Adipocyte (in vitro differentiated cells): Measurements from ENCODE around the gene DPM1.

Experiments
- DNase-seq: peaks from one replicate; pipeline ENCODE4 v3.0.0-alpha.2; 2015; ENCODE audit warnings: low read depth
- H3K27me3 ChIP-seq: replicated peaks from 2 replicates; pipeline ENCODE4 v1.7.0; 2013; ENCODE audit warnings: mild to moderate bottlenecking, low read length, moderate library complexity; ENCODE audit not compliant: control insufficient read depth, insufficient read depth
- H3K36me3 ChIP-seq: 2 replicates; pipeline ENCODE4 v1.7.0; 2013; ENCODE audit warnings: low read length, mild to moderate bottlenecking, moderate library complexity; ENCODE audit not compliant: control insufficient read depth, insufficient read depth, severe bottlenecking
- H3K4me1 ChIP-seq: 2 replicates; pipeline ENCODE4 v1.7.0; 2013; ENCODE audit warnings: mild to moderate bottlenecking, low read length, moderate library complexity; ENCODE audit not compliant: control insufficient read depth, insufficient read depth
- H3K4me3 ChIP-seq: 2 replicates; pipeline ENCODE4 v1.7.0; 2013; ENCODE audit warnings: mild to moderate bottlenecking, low read length, moderate library complexity
- H3K9ac ChIP-seq: 2 replicates; pipeline ENCODE4 v1.7.0; 2013; ENCODE audit warnings: mild to moderate bottlenecking, low read length, moderate library complexity
- H3K9me3 ChIP-seq: 2 replicates; pipeline ENCODE4 v1.7.0; 2013; ENCODE audit warnings: mild to moderate bottlenecking, low read length, moderate library complexity; ENCODE audit not compliant: control insufficient read depth

DPM1 gene

DNA sequence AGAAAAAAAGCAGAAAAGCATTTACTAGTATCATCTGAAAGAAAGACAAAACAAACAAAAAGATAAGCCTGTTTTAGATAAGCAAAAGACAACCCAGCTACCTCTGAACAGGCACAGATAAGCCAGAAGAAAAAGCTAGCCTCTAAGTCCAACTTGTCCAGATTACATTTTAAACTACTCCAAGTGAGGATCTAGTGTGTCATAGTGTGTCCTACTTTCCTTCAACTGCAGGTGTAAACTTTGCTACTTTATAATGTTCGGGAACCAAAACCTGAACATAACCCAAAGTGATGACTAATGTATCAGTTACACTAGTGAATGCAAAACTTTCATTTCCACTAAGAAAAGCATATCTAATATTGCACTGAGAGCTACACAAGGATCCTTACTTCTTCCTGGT lies 46.6 kb downstream of the DPM1 start:
- DNase-seq = no peak

DNA sequence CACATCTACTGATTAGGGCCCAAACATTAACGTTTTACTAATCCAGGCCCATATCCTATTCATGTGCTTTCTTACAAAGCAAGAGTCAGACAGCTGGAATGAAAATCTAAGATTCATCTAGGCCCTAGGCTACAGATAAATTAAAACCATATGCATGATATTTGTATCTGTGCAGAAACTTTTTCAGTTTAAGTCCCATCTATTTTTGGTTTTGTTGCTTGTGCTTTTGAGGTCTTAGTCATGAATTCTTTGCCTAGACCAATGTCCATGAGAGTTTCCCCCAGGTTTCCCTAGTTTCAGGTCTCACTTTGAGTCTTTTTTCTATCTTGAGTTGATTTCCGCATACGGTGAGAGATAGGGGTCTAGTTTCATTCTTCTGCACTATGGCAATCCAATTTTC lies 47.3 kb downstream of the DPM1 start:
- Histone ChIP-seq H3K36me3 (peaks cover 4% of the 10 kb centered on the region), H3K9ac (no peak overlapping the region), H3K27me3 (no peaks in the 10 kb centered on the region), H3K4me3 (no peak overlapping the region), H3K4me1 (peaks cover 43% of the 10 kb centered on the region), H3K9me3 (no peaks in the 10 kb centered on the region)
- DNase-seq = peak; percentile 93

More for the DNA sequence above, 46.6 kb downstream of the DPM1 start:
- no peaks in the 10 kb centered on the region for H3K27me3 ChIP-seq
- no peak overlapping the region for H3K4me3 ChIP-seq
- H3K9me3 ChIP-seq = no peaks in the 10 kb centered on the region
- peaks cover 50% of the 10 kb centered on the region for H3K4me1 ChIP-seq
- peaks cover 4% of the 10 kb centered on the region for H3K36me3 ChIP-seq
- H3K9ac ChIP-seq = no peak overlapping the region

GRCh38 chr20:50909413-50909812 lies 48.9 kb downstream of the DPM1 start:
- Histone ChIP-seq H3K27me3 (no peaks in the 10 kb centered on the region), H3K36me3 (peaks cover 4% of the 10 kb centered on the region), H3K4me3 (no peak overlapping the region), H3K9ac (no peak overlapping the region), H3K4me1 (peaks cover 28% of the 10 kb centered on the region), H3K9me3 (no peaks in the 10 kb centered on the region)
- no peak for DNase-seq

GRCh38 chr20:50904067-50904570 lies 54.2 kb downstream of the DPM1 start:
- H3K4me3 ChIP-seq = no peak overlapping the region
- peaks cover 48% of the 10 kb centered on the region for H3K36me3 ChIP-seq
- DNase-seq = no peak
- no peaks in the 10 kb centered on the region for H3K4me1 ChIP-seq
- no peak overlapping the region for H3K9ac ChIP-seq
- no peaks in the 10 kb centered on the region for H3K9me3 ChIP-seq
- no peaks in the 10 kb centered on the region for H3K27me3 ChIP-seq

DNA sequence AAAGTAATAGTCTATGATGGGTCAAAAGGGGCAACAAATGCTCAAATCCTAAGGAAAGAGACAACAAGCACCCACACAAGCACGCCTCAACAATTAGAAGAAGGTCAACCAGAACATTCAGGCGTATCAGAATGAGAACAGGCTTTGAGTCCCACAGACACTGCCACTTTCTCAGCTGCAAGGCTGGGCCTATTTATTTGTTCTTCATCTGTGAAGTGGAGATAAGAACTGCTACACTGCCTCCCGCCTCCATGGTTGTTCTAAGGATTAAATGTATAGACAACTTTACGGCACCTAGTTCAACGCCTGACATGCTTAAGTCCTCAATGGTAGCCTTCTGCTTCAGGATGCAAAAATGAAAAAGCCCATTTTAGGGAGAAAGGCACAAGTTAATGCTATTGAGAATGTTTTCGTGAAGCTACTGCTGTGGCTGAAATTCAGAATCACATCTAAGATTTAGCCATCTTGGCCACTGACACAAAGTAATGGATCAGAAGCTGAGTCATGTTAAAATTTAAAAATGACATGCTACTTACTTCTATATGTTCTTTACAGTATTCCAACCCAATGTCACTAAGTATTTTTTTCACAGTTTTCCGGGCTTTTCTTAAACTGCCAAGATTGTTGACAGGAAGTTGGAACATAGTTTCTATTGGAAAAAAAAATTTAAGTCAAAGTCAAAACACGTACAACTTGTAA lies 54.8 kb downstream of the DPM1 start:
- no peak for DNase-seq
- Histone ChIP-seq H3K27me3 (no peaks in the 10 kb centered on the region), H3K36me3 (peaks cover 52% of the 10 kb centered on the region)

GRCh38 chr20:50901301-50901700 lies 57.0 kb downstream of the DPM1 start:
- H3K36me3 ChIP-seq = peaks cover 67% of the 10 kb centered on the region
- H3K9me3 ChIP-seq = no peaks in the 10 kb centered on the region
- no peak overlapping the region for H3K4me3 ChIP-seq
- no peak for DNase-seq
- no peaks in the 10 kb centered on the region for H3K27me3 ChIP-seq
- no peaks in the 10 kb centered on the region for H3K4me1 ChIP-seq
- no peak overlapping the region for H3K9ac ChIP-seq

More for the DNA sequence above, 54.8 kb downstream of the DPM1 start:
- Histone ChIP-seq H3K4me3 (no peak overlapping the region), H3K9me3 (no peaks in the 10 kb centered on the region), H3K9ac (no peak overlapping the region), H3K4me1 (no peaks in the 10 kb centered on the region)

- no peak for DNase-seq
- Histone ChIP-seq H3K36me3 (peaks cover 68% of the 10 kb centered on the region), H3K4me3 (no peak overlapping the region), H3K9ac (no peak overlapping the region), H3K27me3 (no peaks in the 10 kb centered on the region), H3K4me1 (no peaks in the 10 kb centered on the region), H3K9me3 (no peaks in the 10 kb centered on the region)
Measured at GRCh38 chr20:50900261-50900660, 58.1 kb downstream of the DPM1 start.

- peak; percentile 58 for DNase-seq
- Histone ChIP-seq H3K9ac (no peak overlapping the region), H3K4me1 (no peaks in the 10 kb centered on the region), H3K36me3 (peaks cover 82% of the 10 kb centered on the region), H3K27me3 (no peaks in the 10 kb centered on the region), H3K4me3 (no peak overlapping the region), H3K9me3 (no peaks in the 10 kb centered on the region)
Measured at GRCh38 chr20:50898475-50898874, 59.9 kb downstream of the DPM1 start.

- Histone ChIP-seq H3K36me3 (peaks cover 82% of the 10 kb centered on the region), H3K9ac (no peak overlapping the region)
Measured at GRCh38 chr20:50895111-50895830, 63.1 kb downstream of the DPM1 start.

GRCh38 chr20:50893620-50894019 lies 64.7 kb downstream of the DPM1 start:
- no peak for DNase-seq
- H3K9me3 ChIP-seq = no peaks in the 10 kb centered on the region
- peaks cover 82% of the 10 kb centered on the region for H3K36me3 ChIP-seq

More at GRCh38 chr20:50895111-50895830, 63.1 kb downstream of the DPM1 start:
- Histone ChIP-seq H3K27me3 (no peaks in the 10 kb centered on the region), H3K9me3 (no peaks in the 10 kb centered on the region), H3K4me1 (no peaks in the 10 kb centered on the region), H3K4me3 (no peak overlapping the region)
- no peak for DNase-seq

DNA sequence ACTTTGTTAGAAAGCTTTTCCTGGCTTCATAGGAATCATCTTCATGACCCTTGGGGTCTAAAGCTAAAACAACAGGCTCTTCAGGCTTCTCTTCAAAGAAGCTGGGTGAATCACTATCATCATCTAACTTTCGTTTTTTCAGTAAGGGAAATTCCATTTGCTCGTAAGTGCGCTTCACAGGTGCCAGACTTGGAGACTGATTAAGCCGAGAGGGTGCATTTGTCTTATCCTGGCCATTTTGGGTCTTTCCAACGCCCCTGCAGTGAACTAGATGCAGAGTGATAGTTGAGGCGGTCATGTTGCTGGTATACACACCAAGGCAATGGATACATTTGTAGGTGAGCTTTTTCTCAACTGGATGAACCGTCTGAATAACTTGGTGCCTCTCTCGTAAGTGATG lies 65.9 kb downstream of the DPM1 start:
- H3K9ac ChIP-seq = no peak overlapping the region
- no peak overlapping the region for H3K4me3 ChIP-seq
- H3K27me3 ChIP-seq = no peaks in the 10 kb centered on the region
- peaks cover 81% of the 10 kb centered on the region for H3K36me3 ChIP-seq
- DNase-seq = no peak
- H3K9me3 ChIP-seq = no peaks in the 10 kb centered on the region
- no peaks in the 10 kb centered on the region for H3K4me1 ChIP-seq

More at GRCh38 chr20:50893620-50894019, 64.7 kb downstream of the DPM1 start:
- Histone ChIP-seq H3K27me3 (no peaks in the 10 kb centered on the region), H3K4me1 (no peaks in the 10 kb centered on the region), H3K9ac (no peak overlapping the region), H3K4me3 (no peak overlapping the region)
